Measurements from ENCODE around the gene BID.

DNA sequence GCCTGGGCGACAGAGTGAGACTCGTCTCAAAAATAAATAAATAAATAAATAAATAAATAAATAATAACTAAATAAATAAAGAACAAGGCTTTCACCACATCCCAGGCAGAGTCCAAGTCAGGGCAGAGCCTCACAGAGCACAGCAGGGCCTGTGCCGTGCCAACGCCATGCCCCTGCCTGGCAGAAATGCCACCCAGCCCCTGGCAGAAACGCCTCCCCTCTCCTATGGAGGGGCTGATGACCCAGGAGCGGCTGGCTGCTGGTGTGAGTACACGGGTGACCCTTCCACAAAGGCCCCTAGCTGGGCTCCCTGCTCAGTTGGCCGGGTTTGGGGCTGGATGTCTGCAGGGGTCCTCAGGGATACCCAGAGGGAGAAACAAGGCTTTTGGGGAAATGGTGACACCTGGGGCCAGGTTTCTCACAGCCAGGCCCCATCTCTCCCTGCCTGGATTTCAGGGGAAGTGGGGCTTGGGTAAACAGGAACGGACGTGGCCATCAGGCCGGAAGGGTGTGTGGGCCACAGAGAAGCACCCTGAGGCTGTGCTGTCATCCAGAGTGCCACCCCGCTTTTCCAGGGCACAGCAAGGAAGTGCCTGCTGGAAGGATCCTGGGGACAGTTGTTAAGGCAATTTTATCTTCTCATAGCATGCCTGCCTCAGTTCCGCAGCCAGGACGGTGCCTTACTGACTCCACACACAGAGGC lies 5.1 kb downstream of the BID start:
- no peak for TF ChIP-seq POLR2A (IDR thresholded peaks at IDR 0.05)
- TF ChIP-seq, protein P1, sequence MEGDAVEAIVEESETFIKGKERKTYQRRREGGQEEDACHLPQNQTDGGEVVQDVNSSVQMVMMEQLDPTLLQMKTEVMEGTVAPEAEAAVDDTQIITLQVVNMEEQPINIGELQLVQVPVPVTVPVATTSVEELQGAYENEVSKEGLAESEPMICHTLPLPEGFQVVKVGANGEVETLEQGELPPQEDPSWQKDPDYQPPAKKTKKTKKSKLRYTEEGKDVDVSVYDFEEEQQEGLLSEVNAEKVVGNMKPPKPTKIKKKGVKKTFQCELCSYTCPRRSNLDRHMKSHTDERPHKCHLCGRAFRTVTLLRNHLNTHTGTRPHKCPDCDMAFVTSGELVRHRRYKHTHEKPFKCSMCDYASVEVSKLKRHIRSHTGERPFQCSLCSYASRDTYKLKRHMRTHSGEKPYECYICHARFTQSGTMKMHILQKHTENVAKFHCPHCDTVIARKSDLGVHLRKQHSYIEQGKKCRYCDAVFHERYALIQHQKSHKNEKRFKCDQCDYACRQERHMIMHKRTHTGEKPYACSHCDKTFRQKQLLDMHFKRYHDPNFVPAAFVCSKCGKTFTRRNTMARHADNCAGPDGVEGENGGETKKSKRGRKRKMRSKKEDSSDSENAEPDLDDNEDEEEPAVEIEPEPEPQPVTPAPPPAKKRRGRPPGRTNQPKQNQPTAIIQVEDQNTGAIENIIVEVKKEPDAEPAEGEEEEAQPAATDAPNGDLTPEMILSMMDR (IDR thresholded peaks at IDR 0.05), result no peak

Measured in adrenal gland (tissue), 5 donors.